Measurements from ENCODE around the gene KCNIP1.
"Not testable (repeated sequence)": the region's sequence is repeated elsewhere in the genome, so short reads cannot be mapped to it uniquely, and the experiment has no call there.

Gene KCNIP1

DNA sequence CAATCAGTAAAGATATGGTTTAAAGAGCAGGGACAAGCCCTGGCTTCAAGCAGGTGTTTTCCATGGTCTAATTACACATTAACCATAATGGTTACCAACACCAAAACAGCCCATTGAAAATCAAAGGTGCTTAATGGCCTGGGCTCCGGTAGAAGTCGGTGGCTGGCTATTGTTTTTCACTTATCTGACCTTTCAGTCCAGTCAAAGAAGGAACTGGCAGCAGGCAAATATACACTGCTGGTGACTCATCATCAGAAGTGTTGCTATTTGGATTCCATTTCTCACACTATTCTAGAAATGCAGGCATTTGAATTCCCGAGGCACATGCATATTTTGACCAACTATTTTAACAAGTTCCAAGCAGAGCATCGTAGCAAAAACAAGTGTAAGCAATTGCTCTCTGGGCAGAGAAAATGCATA lies 253.4 kb downstream of the KCNIP1 start:
- DNase-seq = no peak

DNA sequence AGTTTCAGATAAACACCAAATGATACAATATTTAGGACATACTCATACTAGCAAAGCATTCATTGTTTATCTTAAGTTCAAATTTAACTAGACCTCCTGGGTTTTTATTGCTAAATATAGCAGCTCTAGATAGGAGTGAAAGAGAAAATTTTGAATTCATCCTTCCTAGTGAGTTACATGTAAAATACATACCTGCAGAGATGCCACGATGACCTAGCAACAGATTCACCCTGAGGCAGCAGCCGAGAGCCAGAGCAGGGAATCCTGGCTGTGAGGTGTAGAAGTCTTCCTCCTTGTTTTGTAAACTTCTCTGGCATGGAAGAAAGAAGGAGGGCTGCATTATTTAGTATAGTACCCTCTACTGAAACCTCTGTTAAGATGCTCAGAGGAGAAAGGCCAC lies 253.8 kb downstream of the KCNIP1 start:
- no peak for DNase-seq

DNA sequence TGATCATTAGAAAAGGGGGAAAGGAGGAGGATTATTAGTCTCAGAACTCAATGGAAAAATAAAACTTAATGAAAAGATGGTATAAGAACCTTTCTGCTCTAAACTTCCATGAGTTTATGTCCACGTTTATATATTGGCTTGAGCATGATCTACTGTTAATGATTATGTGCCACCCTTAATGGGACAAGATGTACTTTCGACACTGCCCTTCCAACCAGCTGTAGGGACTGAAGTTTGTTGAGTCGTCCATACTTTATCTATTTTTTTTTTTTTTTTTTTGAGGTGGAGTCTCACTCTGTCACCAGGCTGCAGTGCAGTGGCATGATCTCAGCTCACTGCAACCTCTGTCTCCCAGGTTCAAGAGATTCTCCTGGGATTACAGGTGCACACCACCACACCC lies 254.7 kb downstream of the KCNIP1 start:
- no peak for DNase-seq

DNA sequence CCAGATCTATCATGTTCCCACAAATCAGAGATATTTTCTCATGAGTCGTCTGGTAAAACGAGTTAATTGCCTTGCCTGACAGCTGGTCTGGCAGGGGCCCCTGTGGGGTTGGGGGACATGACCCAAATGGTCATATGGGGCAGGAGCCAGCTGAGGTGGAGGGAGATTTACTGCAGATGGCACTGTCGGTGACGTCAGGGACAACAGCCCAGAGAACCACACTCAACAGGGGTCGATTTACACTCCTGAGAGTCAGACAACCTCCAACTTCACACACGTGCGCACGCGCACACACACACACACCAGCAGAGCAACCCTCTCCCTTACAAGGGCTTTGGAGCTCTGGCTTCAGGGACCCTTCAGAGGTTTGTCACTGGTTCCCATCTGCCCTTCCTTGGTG lies 256.3 kb downstream of the KCNIP1 start:
- DNase-seq = no peak

DNA sequence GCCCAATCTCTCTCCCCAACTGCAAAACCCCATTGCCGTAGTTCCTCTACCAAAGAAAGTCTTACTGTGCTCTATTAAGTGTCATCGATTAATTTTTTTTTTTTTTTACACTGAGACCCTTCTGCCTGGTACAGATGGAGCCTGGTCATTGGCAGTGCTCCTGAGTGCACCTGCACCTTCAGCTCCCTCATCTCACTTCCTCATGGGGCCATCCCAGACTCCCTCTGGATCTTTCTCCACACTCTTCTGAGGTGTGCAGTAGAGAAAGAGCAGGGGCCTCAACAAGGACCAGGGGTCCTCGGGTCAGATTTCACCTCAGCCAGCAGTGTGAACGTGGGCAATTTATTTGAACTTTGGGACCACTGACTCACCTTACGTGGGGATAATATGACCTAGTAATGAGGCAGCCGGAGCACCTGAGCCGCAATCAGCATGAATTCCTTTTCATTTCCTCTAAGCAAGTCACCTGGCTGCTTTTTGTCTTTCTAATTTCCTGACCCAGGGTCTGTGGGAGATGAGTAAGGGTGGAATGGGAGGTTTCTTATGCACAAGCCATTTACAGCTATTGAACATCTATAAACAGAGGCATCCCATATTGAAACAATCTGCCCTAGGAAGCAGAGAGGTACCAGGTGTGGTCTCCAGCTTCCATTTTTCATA lies 257.4 kb downstream of the KCNIP1 start:
- no peak for DNase-seq

DNA sequence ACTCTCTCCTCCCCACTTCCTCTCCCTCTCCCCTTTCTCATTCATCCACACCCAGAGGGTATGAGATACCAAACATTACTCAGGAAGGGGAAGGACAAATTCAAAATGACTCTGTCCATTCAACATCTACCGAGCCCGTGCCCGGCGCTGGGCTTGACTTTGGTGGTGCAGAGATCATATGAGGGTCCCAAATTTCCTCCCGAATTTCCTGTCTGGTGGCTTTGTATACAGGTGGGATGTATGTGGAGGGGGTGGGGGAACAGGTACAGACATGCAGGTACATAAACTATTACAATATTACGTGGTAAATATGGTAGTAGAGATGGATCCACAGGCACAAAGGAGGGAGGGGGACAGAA lies 257.9 kb downstream of the KCNIP1 start:
- no peak for DNase-seq

DNA sequence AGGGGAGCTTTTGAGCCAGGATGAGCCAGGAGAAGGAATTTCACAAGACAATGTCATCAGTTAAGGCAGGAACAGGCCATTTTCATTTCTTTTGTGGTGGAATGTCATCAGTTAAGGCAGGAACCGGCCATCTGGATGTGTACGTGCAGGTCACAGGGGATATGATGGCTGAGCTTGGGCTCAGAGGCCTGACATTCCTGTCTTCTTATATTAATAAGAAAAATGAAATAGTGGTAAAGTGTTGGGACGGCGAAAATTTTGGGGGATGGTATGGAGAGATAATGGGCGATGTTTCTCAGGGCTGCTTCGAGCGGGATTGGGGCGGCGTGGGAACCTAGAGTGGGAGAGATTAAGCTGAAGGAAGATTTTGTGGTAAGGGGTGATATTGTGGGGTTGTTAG lies 258.5 kb downstream of the KCNIP1 start:
- DNase-seq = not testable (repeated sequence)

DNA sequence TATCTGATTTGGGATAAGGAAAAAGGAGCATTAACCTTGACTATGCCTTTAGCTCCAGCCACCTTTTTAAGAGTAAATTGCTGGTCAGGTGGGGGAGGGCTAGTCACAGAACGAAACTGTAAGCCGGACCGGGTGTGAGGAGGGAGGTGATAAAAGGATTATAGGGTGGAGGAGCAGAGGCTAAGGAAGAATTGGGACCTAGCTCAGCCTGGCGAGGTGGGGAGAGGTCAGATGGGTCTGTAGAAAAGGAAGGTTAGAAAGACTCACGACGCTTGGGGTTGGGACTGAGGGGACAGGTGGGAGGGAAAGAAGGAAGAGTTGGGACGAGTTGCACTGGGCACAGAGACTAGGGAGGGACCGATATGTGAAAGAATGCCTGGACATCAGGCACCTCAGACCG lies 262.0 kb downstream of the KCNIP1 start:
- DNase-seq = not testable (repeated sequence)

DNA sequence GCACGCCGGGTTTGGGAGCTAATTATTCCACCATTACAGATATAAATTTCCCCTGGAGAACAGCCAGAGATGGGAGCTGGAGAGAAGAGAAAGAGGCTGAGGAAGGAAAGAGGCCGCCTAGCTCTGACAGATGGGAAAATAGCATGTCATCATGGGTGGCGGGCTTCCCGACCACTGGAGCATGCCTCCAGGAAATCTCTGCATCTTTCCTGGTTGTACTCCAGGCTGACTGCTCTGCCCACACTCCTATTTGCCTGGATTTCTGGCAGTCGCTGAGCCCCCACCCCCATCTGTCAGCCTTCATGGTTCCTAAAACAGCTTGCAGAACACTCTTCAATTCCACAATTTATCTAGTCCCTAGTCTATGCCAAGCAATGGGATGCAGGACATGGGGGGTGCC lies 265.4 kb downstream of the KCNIP1 start:
- DNase-seq = no peak

DNA sequence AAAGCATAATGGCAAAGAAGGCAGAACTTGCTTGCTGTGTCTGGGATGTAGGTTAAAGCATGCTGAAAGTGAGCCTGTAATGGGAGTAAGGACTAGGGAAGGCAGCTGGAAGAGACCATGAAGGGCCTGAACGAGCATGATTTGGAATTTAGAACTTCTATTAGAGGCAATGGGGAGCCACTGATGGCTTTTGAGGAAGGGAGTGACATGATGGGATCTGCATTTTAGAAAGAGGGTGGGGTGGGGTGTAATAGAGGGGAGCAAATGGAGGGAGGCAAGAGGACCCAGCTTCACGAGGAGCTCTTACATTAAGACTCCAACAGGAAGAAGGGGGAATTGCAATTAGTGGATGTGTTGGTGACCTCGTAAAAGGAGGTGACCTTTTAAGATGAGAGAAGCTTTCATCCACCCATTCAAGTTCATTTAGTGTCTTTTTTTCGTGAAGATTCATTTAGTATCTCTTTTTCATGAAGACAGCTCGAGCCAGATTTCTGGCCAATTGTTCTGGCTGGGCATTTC lies 266.1 kb downstream of the KCNIP1 start:
- DNase-seq = no peak

DNA sequence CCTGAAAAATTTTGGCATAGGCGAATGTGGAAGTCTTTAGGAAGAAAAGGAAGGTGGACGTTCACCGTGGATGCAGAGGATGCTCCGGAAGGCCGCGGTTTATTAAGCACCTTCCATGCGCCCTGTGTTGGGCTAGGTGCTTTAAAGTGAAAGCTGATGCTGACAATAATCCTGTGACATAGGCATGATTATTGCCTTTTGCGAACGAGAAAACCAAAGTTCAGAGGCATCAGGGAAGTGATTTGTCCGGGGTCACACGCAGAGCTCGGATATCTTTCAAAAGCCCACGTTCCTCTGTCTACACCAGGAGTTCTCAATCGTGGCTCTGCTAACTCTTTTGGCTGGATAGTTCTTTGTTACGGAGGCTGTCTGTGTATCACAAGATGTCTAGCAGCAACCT lies 267.7 kb downstream of the KCNIP1 start:
- no peak for DNase-seq

DNA sequence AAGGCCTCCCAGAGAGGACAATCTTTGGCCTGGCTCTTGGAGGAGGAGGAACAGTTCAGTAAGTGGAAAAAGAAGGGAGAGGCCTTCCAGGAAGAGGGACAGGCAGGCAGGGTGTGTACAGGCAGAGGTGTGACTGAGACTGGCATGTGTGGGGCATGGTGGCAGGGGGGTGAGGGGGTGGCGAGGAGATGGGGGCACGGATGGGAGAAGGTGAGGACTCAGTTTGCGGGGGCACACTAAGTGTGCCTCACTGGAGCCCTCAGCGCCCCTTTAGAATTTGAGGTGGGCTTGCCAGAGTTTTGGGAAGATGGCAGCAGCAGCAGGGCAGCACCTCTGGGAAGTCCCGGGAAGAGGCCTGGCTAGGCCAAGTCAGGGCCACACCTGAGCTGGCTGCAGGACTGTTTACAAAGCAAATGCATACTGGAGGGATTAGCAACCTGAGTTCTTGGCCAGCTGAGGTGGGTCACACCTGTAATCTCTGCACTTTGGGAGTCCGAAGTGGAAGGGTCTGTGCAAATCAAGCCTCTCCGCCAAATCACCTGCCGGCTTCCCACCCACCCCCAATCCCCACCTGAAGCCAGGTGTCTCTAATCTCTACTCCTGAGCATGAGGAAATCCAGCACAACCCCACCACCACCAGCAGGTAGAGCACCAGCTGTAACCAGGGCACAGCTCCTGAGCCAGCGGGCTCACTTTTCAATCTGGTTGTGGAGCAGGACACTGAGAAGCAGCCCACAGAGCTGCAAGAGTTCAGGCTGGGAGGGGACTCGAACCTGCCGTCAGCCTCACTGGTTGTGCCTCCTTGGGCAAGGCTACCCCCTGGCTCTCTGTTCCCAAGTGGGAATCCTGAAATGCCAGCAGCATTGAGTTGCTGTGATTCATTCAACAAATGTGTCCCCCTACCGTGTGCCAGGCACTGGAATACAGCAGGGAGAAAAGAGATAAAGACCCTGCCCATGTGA lies 269.5 kb downstream of the KCNIP1 start:
- no peak for DNase-seq

DNA sequence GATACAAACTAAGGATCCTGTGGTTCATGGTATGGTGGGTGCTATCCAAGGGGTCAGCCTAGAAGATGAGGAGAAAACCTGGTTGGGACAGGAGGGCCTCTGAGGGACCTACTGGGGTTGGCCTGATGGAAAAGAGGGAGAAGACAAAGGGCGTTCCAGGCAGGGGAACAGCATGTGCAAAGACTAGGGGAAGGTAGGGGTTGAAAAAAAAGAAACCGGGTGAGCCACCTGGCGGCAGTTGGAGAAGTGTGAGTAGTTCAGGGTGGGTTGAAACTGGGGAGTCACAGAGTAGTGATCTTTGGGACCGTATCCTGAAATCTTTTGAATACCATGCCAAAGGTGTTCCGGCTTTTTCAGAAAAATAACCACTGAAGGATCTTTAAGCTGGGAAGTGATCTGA lies 271.0 kb downstream of the KCNIP1 start:
- DNase-seq = no peak

DNA sequence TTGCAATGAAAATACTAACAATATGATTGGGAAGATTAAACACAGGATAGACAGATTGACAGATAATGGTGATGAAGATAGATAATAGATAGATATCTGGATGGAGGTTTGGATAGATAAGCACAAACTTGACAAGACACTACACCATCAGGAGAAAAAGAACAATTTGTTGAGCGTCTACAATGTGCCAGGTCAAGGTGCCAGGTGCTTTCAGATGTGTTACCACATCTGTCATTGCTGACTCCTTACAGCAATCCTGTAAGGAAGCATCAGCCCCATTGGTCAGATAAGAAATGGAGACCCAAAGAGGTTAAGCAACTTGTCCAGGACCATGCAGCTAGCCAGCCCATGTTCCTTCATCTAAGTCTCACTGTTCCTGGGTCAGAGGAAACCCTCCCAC lies 278.1 kb downstream of the KCNIP1 start:
- no peak for DNase-seq

DNA sequence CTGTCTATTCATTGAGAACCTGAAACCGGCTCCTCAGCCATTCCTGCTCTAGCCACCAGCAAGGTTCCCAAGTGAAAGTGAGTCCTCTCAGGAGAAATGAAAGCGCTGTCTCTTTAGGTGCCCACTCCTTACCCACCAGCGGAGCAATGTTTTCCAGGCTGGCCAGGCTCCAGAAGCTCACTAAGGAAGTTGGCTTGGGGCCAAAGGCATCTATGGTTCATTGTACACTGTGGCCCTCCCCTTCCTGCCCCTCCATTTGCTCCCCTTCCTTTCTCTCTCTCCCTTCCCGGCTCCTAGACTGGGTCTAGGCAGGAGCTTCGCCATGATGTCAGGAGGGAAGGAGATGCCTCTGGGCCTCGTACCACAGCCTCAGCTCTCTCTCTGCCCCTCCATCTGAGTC lies 278.6 kb downstream of the KCNIP1 start:
- DNase-seq = no peak

DNA sequence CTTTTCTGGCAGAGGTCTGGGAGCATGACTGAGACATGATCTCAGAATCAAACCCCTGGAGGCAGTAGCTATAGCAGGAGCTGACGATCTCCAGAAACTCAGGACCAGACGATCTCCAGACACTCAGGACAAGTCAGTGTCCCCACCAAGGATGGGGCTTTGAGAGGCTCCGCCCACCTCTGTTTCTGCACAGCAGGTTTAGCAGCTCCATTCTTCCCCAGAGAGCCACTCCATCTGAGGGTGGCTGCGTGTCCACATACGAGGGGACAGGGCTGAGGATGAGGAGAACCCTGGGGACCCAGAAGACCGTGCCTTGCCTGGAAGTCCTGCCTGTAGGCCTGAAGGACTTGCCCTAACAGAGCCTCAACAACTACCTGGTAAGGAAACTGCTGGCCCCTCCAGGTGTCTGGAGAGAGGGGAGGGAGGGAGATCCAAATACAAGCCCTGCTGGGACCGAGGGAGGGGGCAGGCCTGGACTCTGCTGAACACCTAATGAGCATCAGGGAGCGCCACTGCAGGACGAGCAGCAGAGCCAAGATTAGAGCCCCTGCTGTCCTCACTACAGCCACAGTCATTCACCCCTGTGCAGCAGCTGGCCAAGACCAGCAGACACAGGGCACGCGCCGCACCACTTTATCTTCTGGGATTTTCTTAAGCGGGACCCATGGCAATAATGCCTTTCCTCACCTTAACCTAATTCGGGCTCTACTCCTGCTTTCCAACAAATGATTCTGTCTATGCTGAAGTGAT lies 279.9 kb downstream of the KCNIP1 start, which contains the start of gene GABRP:
Gene GABRP, plus strand, starts transcription at position 228 of the 750 bp plus-strand sequence. CDS start 4,891 bp downstream, outside the sequence.
- no peak for DNase-seq

DNA sequence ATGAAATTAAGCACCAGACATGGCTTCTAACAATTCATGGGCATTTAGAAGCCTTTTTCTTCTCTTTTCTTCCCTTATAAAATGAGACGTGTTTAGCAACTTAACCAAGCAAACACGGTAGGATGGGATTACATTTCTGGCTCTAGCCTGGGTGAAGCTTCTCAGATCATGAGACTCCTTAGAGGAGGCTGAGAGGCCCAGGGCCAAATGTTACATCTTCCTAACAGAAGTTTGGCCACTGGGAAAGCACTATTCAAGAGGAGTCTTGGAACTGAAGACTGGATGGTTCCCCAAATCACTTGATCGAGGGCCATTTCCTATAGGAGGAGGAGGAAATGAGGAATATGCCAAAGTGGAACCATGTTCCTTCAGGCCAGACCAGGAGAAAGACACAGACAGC lies 281.6 kb downstream of the KCNIP1 start:
- DNase-seq = no peak
